PC-9 (cell line): ENCODE measurements around the gene ANP32A. TPM values are rescaled to one million over a fixed set of nuclear protein-coding genes. Genes with fewer than 3 reads are reported as not detected.

Source experiments
- BruUV-seq: library from RNA; stranded (reverse); fragments of 400-500 nt; replicated peaks from 2 replicates; lab custom pipeline; 2021; lab: Mats Ljungman, UMichigan
- CTCF ChIA-PET: fragments of 300-600 bp; sonication (Branson Sonifier 250); formaldehyde crosslinking; loops from one replicate; lab custom pipeline; 2022; ENCODE audit warnings: antibody characterized with exemption; lab: Charles Lee
- POLR2A ChIA-PET: fragments of 300-600 bp; sonication (Branson Sonifier 250); formaldehyde crosslinking; loops from one replicate; lab custom pipeline; 2022; ENCODE audit warnings: antibody characterized with exemption; ENCODE audit not compliant: unreplicated experiment; lab: Charles Lee
- DNase-seq, 2 experiments: peaks; one replicate each; pipeline versions ENCODE4 v3.0.0 to v3.0.0-alpha.2; 2015 to 2022; ENCODE audit warnings: mixed read lengths in 1 of 2
- H2AFZ ChIP-seq: fragments of 200-600 bp; sonication (generic); 2 replicates; pipeline ENCODE4 v1.8.1; 2017; ENCODE audit warnings: antibody characterized with exemption
- H3F3A ChIP-seq: fragments of 200-600 bp; sonication (generic); 2 replicates; pipeline ENCODE4 v1.8.1; 2017; ENCODE audit warnings: antibody characterized with exemption, mild to moderate bottlenecking, low read depth; ENCODE audit not compliant: insufficient read depth
- H3K27ac ChIP-seq: fragments of 200-600 bp; sonication (generic); 2 replicates; pipeline ENCODE4 v1.6.1; 2016; ENCODE audit warnings: mixed run types
- H3K27me3 ChIP-seq: fragments of 200-600 bp; sonication (generic); 2 replicates; pipeline ENCODE4 v1.6.1; 2016; ENCODE audit warnings: low read depth, mixed run types; ENCODE audit not compliant: insufficient read depth
- H3K36me3 ChIP-seq: fragments of 200-600 bp; sonication (generic); 2 replicates; pipeline ENCODE4 v1.6.1; 2016; ENCODE audit warnings: low read depth, mixed run types
- H3K4me1 ChIP-seq: fragments of 200-600 bp; sonication (generic); replicated peaks from 2 replicates; pipeline ENCODE4 v1.6.1; 2016; ENCODE audit warnings: mixed run types; ENCODE audit not compliant: insufficient read depth
- H3K4me2 ChIP-seq: fragments of 200-600 bp; sonication (generic); 2 replicates; pipeline ENCODE4 v1.6.1; 2017; ENCODE audit warnings: mixed run types
- H3K4me3 ChIP-seq: fragments of 200-600 bp; sonication (generic); 2 replicates; pipeline ENCODE4 v1.6.1; 2016; ENCODE audit warnings: mixed run types
- H3K79me2 ChIP-seq: fragments of 200-600 bp; sonication (generic); 2 replicates; pipeline ENCODE4 v1.6.1; 2017; ENCODE audit warnings: low read depth, mixed run types
- H3K9me2 ChIP-seq: fragments of 200-600 bp; sonication (generic); 2 replicates; pipeline ENCODE4 v1.8.1; 2017; ENCODE audit warnings: mild to moderate bottlenecking; ENCODE audit not compliant: insufficient read depth
- H3K9me3 ChIP-seq: fragments of 200-600 bp; sonication (generic); 2 replicates; pipeline ENCODE4 v1.8.1; 2016; ENCODE audit warnings: low read depth; ENCODE audit not compliant: insufficient read depth
- H4K20me1 ChIP-seq: fragments of 200-600 bp; sonication (generic); 2 replicates; pipeline ENCODE4 v1.8.1; 2017; ENCODE audit not compliant: insufficient read depth
- EZH2 ChIP-seq: fragments of 200-600 bp; sonication (generic); IDR thresholded peaks from 2 replicates; pipeline ENCODE4 v1.8.0; 2017; ENCODE audit warnings: antibody characterized with exemption, low read depth
- intact Hi-C: fragments of 100-400 bp; cut with micrococcal nuclease; formaldehyde crosslinking; loops from one replicate; pipeline ENCODE4 v1.10.0; 2022; ENCODE audit not compliant: unreplicated experiment
- total RNA-seq: library from RNA; stranded (reverse); gene quantifications from 2 replicates; pipeline ENCODE4 v1.2.3, GENCODE V29; 2021
- TF ChIP-seq, protein P1 (sequence below): fragments of 200-600 bp; sonication (generic); conservative IDR thresholded peaks from 2 replicates; pipeline ENCODE4 v1.6.1; 2017; ENCODE audit warnings: mixed run types, antibody characterized with exemption, mild to moderate bottlenecking, moderate library complexity

Gene ANP32A
- total RNA-seq, 1 experiment from 2014 or later, result 182 TPM

DNA sequence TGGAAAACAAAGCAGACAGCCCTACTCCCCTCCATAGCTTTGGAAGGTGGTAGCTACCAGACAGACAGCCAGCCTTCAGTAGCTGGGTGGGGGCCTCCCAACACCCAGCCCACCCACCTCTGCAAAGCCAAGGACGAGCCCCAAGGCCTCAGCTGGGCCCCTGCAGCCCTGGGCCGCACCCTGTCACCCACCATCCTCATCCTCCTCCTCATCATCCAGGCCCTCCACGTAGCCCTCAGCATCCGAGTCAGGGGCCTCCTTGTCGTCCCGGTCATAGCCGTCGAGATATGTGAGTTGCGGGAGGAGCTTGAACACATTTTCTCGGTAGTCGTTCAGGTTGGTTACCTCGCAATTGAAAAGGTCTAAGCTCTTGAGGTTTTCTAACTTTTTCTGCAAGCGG lies 36.5 kb downstream of the ANP32A start:
- H3K79me2 ChIP-seq, result 0 out of 2 replicates have a peak, but pooled peaks cover 3% of the 10 kb centered on the region
- intact Hi-C loops, result loop anchor here (10.0 kb wide), 1 partner anchor 229 kb away; no protein-coding TSS in a partner anchor
- ChIA-PET CTCF (interaction anchor here (0.7 to 2.5 kb wide), 3 partner anchors 87 to 141 kb away, joined by 3 to 13 read pairs (median 7); no protein-coding TSS in a partner anchor), POLR2A (interaction anchor here (0.6 kb wide), 2 partner anchors 15 to 20 kb away, joined by 3 to 5 read pairs; no protein-coding TSS in a partner anchor)
- peaks cover 6% of the 10 kb centered on the region; the same call in 1 of the 2 replicates for H4K20me1 ChIP-seq
- no peaks in the 10 kb centered on the region for H3K36me3 ChIP-seq
- no peak overlapping the region for H2AFZ ChIP-seq
- H3K4me1 ChIP-seq, result no peaks in the 10 kb centered on the region
- no peaks in the 10 kb centered on the region for H3F3A ChIP-seq
- no peak overlapping the region for H3K27ac ChIP-seq
- DNase-seq, result no peak
- no TSS peak for BruUV-seq
- H3K4me2 ChIP-seq, result no peak overlapping the region
- TF ChIP-seq EZH2, result no peak
- TF ChIP-seq, protein P1, sequence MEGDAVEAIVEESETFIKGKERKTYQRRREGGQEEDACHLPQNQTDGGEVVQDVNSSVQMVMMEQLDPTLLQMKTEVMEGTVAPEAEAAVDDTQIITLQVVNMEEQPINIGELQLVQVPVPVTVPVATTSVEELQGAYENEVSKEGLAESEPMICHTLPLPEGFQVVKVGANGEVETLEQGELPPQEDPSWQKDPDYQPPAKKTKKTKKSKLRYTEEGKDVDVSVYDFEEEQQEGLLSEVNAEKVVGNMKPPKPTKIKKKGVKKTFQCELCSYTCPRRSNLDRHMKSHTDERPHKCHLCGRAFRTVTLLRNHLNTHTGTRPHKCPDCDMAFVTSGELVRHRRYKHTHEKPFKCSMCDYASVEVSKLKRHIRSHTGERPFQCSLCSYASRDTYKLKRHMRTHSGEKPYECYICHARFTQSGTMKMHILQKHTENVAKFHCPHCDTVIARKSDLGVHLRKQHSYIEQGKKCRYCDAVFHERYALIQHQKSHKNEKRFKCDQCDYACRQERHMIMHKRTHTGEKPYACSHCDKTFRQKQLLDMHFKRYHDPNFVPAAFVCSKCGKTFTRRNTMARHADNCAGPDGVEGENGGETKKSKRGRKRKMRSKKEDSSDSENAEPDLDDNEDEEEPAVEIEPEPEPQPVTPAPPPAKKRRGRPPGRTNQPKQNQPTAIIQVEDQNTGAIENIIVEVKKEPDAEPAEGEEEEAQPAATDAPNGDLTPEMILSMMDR, result no peak
- no peak overlapping the region for H3K4me3 ChIP-seq
- H3K27me3 ChIP-seq, result no peaks in the 10 kb centered on the region
- H3K9me3 ChIP-seq, result no peaks in the 10 kb centered on the region
- no peaks in the 10 kb centered on the region for H3K9me2 ChIP-seq

DNA sequence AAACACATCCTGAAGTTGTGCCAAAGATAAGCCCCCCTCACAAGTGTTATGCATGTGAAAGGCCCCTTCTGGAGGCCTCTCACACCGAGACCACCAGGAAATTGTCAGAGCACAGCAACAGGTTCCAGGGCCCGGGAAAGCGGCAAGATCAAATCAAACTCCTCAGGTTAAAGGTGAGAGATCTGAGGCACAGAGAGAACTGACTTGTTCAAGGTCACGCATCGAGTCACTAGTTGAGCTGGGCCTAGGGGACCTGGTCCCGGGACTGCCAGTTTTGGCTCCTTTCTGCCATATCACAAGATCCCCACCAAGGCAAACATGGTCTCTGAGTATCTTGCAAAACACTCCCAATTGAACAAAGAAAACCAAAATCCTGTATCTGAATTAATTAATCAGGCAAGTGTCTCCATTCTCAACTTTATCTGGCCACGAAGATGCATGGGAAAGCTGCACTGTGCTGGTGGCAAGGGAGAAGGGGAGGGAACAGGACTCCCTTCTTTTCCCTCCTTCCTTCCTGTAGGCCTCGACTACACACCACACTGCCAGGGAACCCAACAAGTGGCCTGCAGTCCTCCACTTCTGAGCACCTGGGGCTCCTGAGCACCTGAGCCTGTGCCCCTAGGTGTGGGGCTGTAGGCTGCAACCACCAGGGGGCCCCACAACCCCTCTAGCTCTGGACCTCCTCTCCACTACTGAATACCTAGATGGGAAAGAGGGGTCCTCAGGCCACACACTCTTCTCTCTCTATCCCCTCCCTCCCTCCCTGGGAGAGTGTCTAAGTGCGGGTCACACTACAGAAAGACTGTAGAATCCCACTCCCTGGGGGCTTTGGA lies 37.3 kb downstream of the ANP32A start:
- Histone ChIP-seq H3K36me3 (no peaks in the 10 kb centered on the region), H4K20me1 (peaks cover 6% of the 10 kb centered on the region; the same call in 1 of the 2 replicates), H3K79me2 (no peaks in the 10 kb centered on the region), H3K4me3 (no peak overlapping the region), H2AFZ (no peak overlapping the region), H3K4me1 (no peaks in the 10 kb centered on the region), H3K27ac (no peak overlapping the region), H3K9me2 (no peaks in the 10 kb centered on the region), H3K9me3 (no peaks in the 10 kb centered on the region), H3K27me3 (no peaks in the 10 kb centered on the region), H3K4me2 (no peak overlapping the region), H3F3A (no peaks in the 10 kb centered on the region)
- ChIA-PET CTCF (interaction anchor here (2.5 kb wide), 1 partner anchor 92 kb away, joined by 13 read pairs; no protein-coding TSS in a partner anchor), POLR2A (interaction anchor here (0.6 kb wide), 2 partner anchors 15 to 16 kb away, joined by 3 to 7 read pairs; no protein-coding TSS in a partner anchor)
- BruUV-seq, result no TSS peak
- intact Hi-C loops, result loop anchor here (2.0 to 10.0 kb wide), 2 partner anchors 91 to 229 kb away; no protein-coding TSS in a partner anchor
- TF ChIP-seq EZH2, result no peak
- TF ChIP-seq, protein P1, result peak; percentile 66
- peak in 1 of 2 experiments; percentile 32 for DNase-seq

DNA sequence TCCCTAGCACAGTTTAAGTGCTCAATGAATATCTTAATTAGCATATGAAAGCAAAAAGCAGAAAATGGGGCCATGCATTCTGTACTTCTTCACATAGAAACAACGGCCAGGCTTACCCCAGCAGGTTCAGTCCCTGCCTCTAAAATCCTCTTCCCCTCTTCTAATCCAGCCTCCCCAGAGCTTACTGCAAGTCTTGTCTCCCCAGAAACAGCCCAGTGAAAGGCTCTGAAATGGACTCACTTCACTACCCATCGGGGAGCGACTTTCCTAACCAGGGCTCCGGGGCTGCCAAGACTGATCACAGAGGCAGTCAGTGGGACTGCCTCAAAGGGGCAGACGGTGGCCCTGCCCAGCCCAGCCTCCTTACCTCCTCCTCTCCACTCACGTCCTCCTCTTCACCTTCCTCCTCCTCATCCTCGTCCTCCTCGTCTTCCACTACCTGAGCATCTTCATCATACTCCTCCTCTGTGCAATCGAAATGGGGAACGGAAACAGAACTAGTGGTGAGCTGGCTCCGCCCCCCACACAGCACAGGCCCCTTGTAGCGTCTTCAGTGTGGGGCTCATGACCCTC lies 38.0 kb downstream of the ANP32A start:
- POLR2A ChIA-PET, result no interaction called here
- no TSS peak for BruUV-seq
- TF ChIP-seq, protein P1, result no peak
- TF ChIP-seq EZH2, result no peak

More for the DNA sequence above, 38.0 kb downstream of the ANP32A start:
- Histone ChIP-seq H3F3A (no peaks in the 10 kb centered on the region), H3K4me2 (no peak overlapping the region), H3K4me1 (no peaks in the 10 kb centered on the region), H3K36me3 (no peaks in the 10 kb centered on the region), H3K27me3 (no peaks in the 10 kb centered on the region), H3K9me2 (no peaks in the 10 kb centered on the region), H3K4me3 (no peak overlapping the region), H3K79me2 (no peaks in the 10 kb centered on the region), H3K27ac (no peak overlapping the region), H4K20me1 (peaks cover 6% of the 10 kb centered on the region; the same call in 1 of the 2 replicates), H3K9me3 (no peaks in the 10 kb centered on the region), H2AFZ (no peak overlapping the region)
- CTCF ChIA-PET, result no interaction called here
- intact Hi-C loops, result loop anchor here (2.0 to 10.0 kb wide), 2 partner anchors 92 to 228 kb away; no protein-coding TSS in a partner anchor
- no peak for DNase-seq
